Measurements from ENCODE around the gene APBB2.

GRCh38 chr4:41102414-41103092 lies 111.8 kb downstream of the APBB2 start:
- TF ChIP-seq CTCF (IDR thresholded peaks at IDR 0.05) (no peak), EP300 (IDR thresholded peaks at IDR 0.05) (no peak), POLR2AphosphoS5 (IDR thresholded peaks at IDR 0.05) (no peak), POLR2A (IDR thresholded peaks at IDR 0.05) (no peak)

Data from gastroesophageal sphincter (tissue), 3 donors.